ENCODE measurements around the gene TNS1.
"Not testable (repeated sequence)": the region's sequence is repeated elsewhere in the genome, so short reads cannot be mapped to it uniquely, and the experiment has no call there.

TNS1 gene

GRCh38 chr2:217797165-217797564, 205.6 kb downstream of the TNS1 start:
- no peak for DNase-seq (ENCODE audit: low read depth)

- DNase-seq (ENCODE audit: low read depth), result no peak
Observed at GRCh38 chr2:217795706-217796465, 206.9 kb downstream of the TNS1 start.

- DNase-seq (ENCODE audit: low read depth), result no peak
Observed at GRCh38 chr2:217795067-217795466, 207.7 kb downstream of the TNS1 start.

- DNase-seq (ENCODE audit: low read depth), result no peak
Observed at GRCh38 chr2:217794133-217794986, 208.4 kb downstream of the TNS1 start.

GRCh38 chr2:217793566-217794132, 209.1 kb downstream of the TNS1 start:
- DNase-seq (ENCODE audit: low read depth), result no peak

- no peak for DNase-seq (ENCODE audit: low read depth)
Observed at GRCh38 chr2:217792626-217793527, 209.9 kb downstream of the TNS1 start.

GRCh38 chr2:217791551-217791950, 211.2 kb downstream of the TNS1 start:
- DNase-seq (ENCODE audit: low read depth), result no peak

GRCh38 chr2:217790681-217791392, 212.0 kb downstream of the TNS1 start:
- no peak for DNase-seq (ENCODE audit: low read depth)

GRCh38 chr2:217790195-217790594, 212.6 kb downstream of the TNS1 start:
- no peak for DNase-seq (ENCODE audit: low read depth)

GRCh38 chr2:217789736-217790181, 213.0 kb downstream of the TNS1 start:
- no peak for DNase-seq (ENCODE audit: low read depth)

GRCh38 chr2:217789003-217789735, 213.6 kb downstream of the TNS1 start:
- peak; percentile 39 for DNase-seq (ENCODE audit: low read depth)

GRCh38 chr2:217788669-217789002, 214.2 kb downstream of the TNS1 start:
- no peak for DNase-seq (ENCODE audit: low read depth)

- DNase-seq (ENCODE audit: low read depth), result no peak
Observed at GRCh38 chr2:217787160-217787877, 215.5 kb downstream of the TNS1 start.

- DNase-seq (ENCODE audit: low read depth), result not testable (repeated sequence)
Observed at GRCh38 chr2:217786560-217786959, 216.2 kb downstream of the TNS1 start.

- peak; percentile 44 for DNase-seq (ENCODE audit: low read depth)
Observed at GRCh38 chr2:217785544-217786045, 217.2 kb downstream of the TNS1 start.

GRCh38 chr2:217784996-217785543, 217.7 kb downstream of the TNS1 start:
- DNase-seq (ENCODE audit: low read depth), result no peak

- DNase-seq (ENCODE audit: low read depth), result no peak
Observed at GRCh38 chr2:217783243-217783642, 219.6 kb downstream of the TNS1 start.

- no peak for DNase-seq (ENCODE audit: low read depth)
Observed at GRCh38 chr2:217777906-217778305, 224.9 kb downstream of the TNS1 start.

GRCh38 chr2:217776631-217777030, 226.2 kb downstream of the TNS1 start:
- DNase-seq (ENCODE audit: low read depth), result no peak

Measured in fibroblast of gingiva (primary cell).